GM18520 (cell line): ENCODE measurements around the gene BRD2.

ENCODE experiments used
- ATAC-seq: cut with Tn5 transposase; IDR thresholded peaks from one replicate; pipeline ENCODE4 v1.9.1; 2021; ENCODE audit not compliant: unreplicated experiment

BRD2 gene

DNA sequence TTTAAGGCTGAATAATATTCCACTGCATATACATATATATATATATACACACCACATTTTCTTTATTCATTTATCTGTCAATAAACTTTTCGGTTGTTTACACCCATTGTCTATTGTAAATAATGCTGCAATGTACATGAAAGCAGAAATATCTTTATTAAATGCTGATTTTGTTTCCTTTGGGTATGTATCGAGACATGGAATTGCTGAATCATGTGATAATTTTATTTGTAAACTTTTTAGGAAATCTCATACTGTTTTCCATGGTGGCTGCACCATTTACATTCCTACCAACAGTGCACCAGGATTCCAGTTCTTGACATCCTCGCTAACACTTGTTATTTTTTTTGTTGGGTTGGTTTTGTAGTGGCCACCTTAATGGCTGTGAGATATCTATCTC is 55.1 kb downstream of the BRD2 start:
- no peak for ATAC-seq

GRCh38 chr6:33024521-33024920 is 56.1 kb downstream of the BRD2 start:
- no peak for ATAC-seq

- ATAC-seq = peak; percentile 2
These were observed 59.9 kb downstream of the BRD2 start for GRCh38 chr6:33028220-33028849.

GRCh38 chr6:33029328-33030184 is 61.2 kb downstream of the BRD2 start:
- peak; percentile 37 for ATAC-seq

GRCh38 chr6:33030245-33030644 is 61.9 kb downstream of the BRD2 start:
- no peak for ATAC-seq
